DLD1 (cell line): ENCODE results near the gene ZFP30.
"Not testable (repeated sequence)": the region's sequence is repeated elsewhere in the genome, so short reads cannot be mapped to it uniquely, and the experiment has no call there.

Experiments
- in situ Hi-C: cut with HindIII; loops from 2 replicates; pipeline ENCODE4 v1.10.0; 2017; ENCODE audit warnings: low sequenced_read_pairs

Gene ZFP30

GRCh38 chr19:37655301-37655688 is at the start of gene ZFP30:
ZFP30 (minus strand) TSS chr19:37655465; CDS start chr19:37647822, 7,643 bp downstream.
- in situ Hi-C loops = no loop called here

GRCh38 chr19:37699057-37699456 is 43.8 kb upstream of the ZFP30 start:
- in situ Hi-C loops = no loop called here

DNA sequence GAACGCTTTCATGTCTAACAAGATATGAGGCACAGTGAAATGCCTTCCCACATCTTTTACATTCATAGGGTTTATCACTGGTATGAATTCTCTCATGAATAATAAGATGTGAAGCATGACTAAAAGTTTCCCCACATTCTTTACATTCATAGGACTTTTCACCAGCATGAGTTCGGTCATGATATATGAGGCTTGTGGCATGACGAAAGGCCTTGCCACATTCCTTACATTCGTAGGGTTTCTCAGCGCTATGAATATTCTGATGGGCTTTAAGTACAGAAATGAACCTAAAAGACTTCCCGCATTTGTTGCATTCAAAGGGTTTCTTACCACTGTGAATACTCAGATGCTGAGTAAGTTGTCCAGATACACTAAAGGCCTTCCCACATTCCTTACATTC is 43.0 kb upstream of the ZFP30 start:
- in situ Hi-C loops = no loop called here

GRCh38 chr19:37695144-37695899 is 40.1 kb upstream of the ZFP30 start:
- in situ Hi-C loops = no loop called here

GRCh38 chr19:37692956-37693620 is 37.8 kb upstream of the ZFP30 start:
- in situ Hi-C loops = no loop called here

DNA sequence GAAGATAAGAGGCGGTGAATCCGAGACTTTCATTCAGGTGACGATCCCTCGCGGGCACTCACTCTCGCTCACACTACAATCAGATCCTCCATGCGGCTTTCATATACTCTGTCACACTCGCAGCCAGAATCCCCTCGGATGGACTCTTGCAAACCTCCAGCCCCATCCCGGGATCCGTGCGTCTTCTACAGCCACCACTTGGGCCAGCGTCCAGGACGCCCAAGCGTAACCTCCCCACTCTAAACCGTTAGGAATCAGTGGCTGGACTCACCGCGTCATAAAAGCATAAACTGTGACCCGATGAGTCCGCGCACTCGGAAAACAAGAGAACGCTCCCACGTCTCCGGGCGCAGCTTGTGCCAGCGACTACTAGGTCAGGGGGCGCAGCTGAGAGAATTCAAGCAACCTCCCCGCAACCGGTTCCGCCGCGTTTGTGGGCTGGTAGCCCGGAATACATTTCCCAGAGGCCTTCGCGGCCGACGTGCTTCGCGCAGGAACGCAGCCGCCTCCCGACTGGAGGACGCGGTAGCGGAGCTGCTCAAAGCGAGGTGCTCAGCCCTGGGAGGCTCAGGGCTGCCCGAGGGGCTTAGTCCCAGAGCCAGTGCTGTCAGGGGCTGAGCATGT is 36.7 kb upstream of the ZFP30 start:
- in situ Hi-C loops = no loop called here

DNA sequence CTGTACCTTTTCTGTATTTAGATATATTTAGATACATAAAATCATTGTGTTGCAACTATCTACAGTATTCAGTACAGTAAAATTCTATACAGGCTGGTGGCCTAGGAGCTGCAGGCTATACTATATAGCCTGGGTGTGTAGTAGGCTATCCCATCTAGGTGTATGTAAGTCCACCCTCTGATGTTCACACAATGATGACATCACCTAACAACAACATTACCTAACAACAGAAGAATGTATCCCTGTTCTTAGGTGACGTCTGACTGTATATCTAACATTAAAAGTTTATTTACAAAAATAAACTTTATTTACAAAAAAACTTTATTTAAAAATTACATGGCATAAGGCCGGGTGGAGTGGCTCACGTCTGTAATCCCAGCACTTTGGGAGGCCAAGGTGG is 28.3 kb upstream of the ZFP30 start:
- in situ Hi-C loops = no loop called here

DNA sequence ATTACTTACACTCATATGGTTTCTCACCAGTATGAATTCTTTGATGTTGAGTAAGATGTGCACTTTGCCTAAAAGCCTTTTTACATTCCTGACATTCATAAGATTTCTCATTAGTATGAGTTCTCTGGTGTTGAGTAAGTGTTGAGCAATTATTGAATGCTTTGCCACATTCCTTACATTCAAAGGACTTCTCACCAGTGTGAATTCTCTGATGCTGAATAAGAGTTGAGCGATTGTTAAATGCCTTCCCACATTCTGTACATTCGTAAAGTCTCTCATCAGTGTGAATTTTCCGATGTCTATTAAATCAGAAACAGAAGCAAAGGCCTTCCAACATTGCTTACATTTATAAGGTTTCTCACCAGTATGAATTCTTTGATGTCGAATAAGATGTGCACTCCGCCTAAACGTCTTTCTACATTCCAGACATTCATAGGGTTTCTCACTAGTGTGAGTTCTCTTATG is 14.2 kb upstream of the ZFP30 start:
- in situ Hi-C loops = no loop called here

GRCh38 chr19:37657157-37657556 is 1.9 kb upstream of the ZFP30 start:
- in situ Hi-C loops = not testable (repeated sequence)

GRCh38 chr19:37655689-37656371 is 565 bp upstream of the ZFP30 start:
- in situ Hi-C loops = no loop called here

DNA sequence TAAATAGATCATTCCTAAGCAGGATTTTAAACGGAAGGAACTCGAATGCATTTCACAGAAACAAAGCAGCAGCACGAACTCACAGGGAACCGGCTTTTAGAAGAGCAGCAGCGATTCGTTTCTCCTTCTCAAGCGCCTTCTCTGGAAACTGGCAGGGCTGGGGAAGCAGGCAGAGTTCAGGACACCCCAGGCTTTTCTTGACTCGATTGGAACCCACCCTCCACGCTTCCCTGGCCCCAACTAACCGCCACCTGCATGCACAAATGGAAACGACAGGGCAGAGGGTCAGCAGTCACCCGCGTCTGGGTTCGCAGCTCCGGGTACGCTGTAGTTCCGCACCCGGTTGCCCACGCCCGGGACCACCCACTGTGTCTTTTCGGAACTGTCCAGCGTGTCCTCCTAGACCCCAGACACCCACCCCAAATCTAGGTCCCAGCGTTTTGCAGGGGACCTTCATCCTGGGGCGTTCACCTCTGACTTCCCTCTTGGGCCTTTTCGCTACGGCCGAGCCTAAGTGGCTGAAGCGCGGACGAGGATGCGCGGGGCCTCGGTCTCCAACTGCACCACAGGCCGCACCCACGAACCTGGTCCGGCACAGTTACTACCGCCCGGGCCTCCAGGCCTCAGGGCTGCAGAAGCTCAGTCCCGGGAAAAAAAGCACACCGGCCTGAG is 500 bp downstream of the ZFP30 start:
- in situ Hi-C loops = no loop called here

DNA sequence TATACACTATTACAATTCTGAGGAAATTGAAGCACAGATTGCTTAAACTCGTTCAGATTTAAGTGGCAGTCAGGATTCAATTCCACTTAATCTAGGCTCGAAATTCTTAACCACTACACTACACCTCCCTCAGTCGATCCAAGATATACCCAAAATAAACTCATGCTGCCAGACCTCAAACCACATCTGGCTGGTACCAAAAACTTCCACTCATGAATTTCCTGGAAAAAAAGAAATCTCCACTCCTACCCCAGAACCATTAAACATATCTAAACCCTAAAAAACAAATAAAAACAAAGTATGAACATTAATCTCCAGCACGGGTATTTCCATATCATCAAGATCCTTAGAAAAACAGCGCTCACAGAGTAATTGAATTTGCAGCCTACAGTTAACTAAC is 1.1 kb downstream of the ZFP30 start:
- in situ Hi-C loops = no loop called here

GRCh38 chr19:37635076-37636056 is 19.9 kb downstream of the ZFP30 start:
- in situ Hi-C loops = no loop called here

GRCh38 chr19:37594982-37595382 is 60.3 kb downstream of the ZFP30 start:
- in situ Hi-C loops = no loop called here

GRCh38 chr19:37594304-37594981 is 60.8 kb downstream of the ZFP30 start, which contains the start of the genes ZNF540 and ZNF571:
ZNF540 (plus strand) TSS chr19:37594876; CDS start chr19:37598448, 3,572 bp downstream.
ZNF571 (minus strand) TSS chr19:37594792; CDS start chr19:37586676, 8,116 bp downstream.
- in situ Hi-C loops = no loop called here

DNA sequence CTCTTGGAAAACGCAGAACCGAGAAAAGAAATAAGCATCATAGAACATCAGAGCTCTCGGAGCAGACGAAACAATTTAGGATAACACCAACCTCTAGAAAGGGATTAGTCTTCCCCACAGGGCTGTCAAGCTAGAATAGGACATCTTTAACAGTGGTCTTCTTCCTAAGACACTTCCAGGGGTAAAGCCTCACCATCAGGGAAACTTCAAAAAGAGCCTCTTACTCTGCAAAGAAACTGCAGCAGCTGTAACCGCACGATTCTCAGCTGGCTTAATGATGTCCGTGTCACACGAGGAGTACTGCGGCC is 61.3 kb downstream of the ZFP30 start:
- in situ Hi-C loops = no loop called here

GRCh38 chr19:37583340-37583739 is 71.9 kb downstream of the ZFP30 start:
- in situ Hi-C loops = no loop called here

DNA sequence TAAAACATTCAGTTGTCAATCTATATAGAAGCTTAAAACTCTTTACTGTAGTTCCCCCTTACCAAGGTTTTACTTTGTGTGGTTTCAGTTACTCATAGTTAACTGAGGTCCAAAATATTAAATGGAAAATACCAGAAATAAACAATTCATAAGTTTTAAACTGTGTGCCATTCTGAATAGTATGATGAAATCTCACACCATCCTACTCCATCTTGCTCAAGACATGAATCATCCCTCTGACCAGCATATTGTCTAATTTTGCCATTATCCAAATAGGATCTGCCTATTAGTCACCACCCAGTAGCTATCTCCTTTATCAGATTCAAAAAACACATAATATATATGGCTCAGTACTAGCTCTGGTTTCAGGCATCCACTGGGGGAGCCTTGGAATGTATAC is 83.1 kb downstream of the ZFP30 start:
- in situ Hi-C loops = no loop called here

GRCh38 chr19:37565370-37565669 is 89.9 kb downstream of the ZFP30 start:
- in situ Hi-C loops = no loop called here
